ENCODE data around the gene EHD2.

The EHD2 gene

GRCh38 chr19:47750752-47751151, 37.5 kb downstream of the EHD2 start:
- Histone ChIP-seq H2AFZ (ENCODE audit: low read depth, low read length, severe bottlenecking) (no peak overlapping the region), H3K9me2 (replicated peaks; ENCODE audit: insufficient read depth, low read length) (no peaks in the 10 kb centered on the region), H3K36me3 (ENCODE audit: low read length) (no peaks in the 10 kb centered on the region), H3K4me3 (ENCODE audit: insufficient read depth, low read length, poor library complexity, severe bottlenecking) (no peak overlapping the region), H3K9ac (ENCODE audit: low read length) (no peak overlapping the region), H3K27me3 (ENCODE audit: low read length) (no peaks in the 10 kb centered on the region), H3K4me2 (ENCODE audit: low read depth, low read length, poor library complexity, severe bottlenecking) (no peak overlapping the region), H3K27ac (ENCODE audit: low read depth, low read length) (no peak overlapping the region), H3F3A (ENCODE audit: insufficient read depth) (no peaks in the 10 kb centered on the region), H3K79me2 (ENCODE audit: insufficient read depth, low read length) (peaks cover 31% of the 10 kb centered on the region), H4K20me1 (ENCODE audit: low read depth, low read length) (no peaks in the 10 kb centered on the region), H3K9me3 (ENCODE audit: insufficient read depth, low read length) (no peaks in the 10 kb centered on the region)
- no peak for TF ChIP-seq CTCF (IDR thresholded peaks at IDR 0.05; ENCODE audit: insufficient read depth, low read length, poor library complexity, severe bottlenecking)
- no peak for TF ChIP-seq EZH2phosphoT487 (conservative IDR thresholded peaks at IDR 0.05; ENCODE audit: low read length)

GRCh38 chr19:47752440-47753211, 39.4 kb downstream of the EHD2 start:
- H3K4me3 ChIP-seq (ENCODE audit: insufficient read depth, low read length, poor library complexity, severe bottlenecking): no peak overlapping the region
- H2AFZ ChIP-seq (ENCODE audit: low read depth, low read length, severe bottlenecking): no peak overlapping the region
- no peaks in the 10 kb centered on the region for H4K20me1 ChIP-seq (ENCODE audit: low read depth, low read length)
- H3K36me3 ChIP-seq (ENCODE audit: low read length): 0 out of 2 replicates have a peak, but pooled peaks cover under 1% of the 10 kb centered on the region
- no peak for TF ChIP-seq EZH2phosphoT487 (conservative IDR thresholded peaks at IDR 0.05; ENCODE audit: low read length)
- no peak for TF ChIP-seq CTCF (IDR thresholded peaks at IDR 0.05; ENCODE audit: insufficient read depth, low read length, poor library complexity, severe bottlenecking)
- peaks cover 13% of the 10 kb centered on the region for H3K79me2 ChIP-seq (ENCODE audit: insufficient read depth, low read length)
- no peaks in the 10 kb centered on the region for H3K27me3 ChIP-seq (ENCODE audit: low read length)
- no peak overlapping the region for H3K4me2 ChIP-seq (ENCODE audit: low read depth, low read length, poor library complexity, severe bottlenecking)
- no peaks in the 10 kb centered on the region for H3K9me2 ChIP-seq (replicated peaks; ENCODE audit: insufficient read depth, low read length)
- no peak overlapping the region for H3K9ac ChIP-seq (ENCODE audit: low read length)
- no peaks in the 10 kb centered on the region for H3F3A ChIP-seq (ENCODE audit: insufficient read depth)
- no peak overlapping the region for H3K27ac ChIP-seq (ENCODE audit: low read depth, low read length)
- no peaks in the 10 kb centered on the region for H3K9me3 ChIP-seq (ENCODE audit: insufficient read depth, low read length)

- 0 out of 2 replicates have a peak, but pooled peaks cover 3% of the 10 kb centered on the region for H3K36me3 ChIP-seq (ENCODE audit: low read length)
- no peaks in the 10 kb centered on the region for H3F3A ChIP-seq (ENCODE audit: insufficient read depth)
- H3K79me2 ChIP-seq (ENCODE audit: insufficient read depth, low read length): no peaks in the 10 kb centered on the region
- H3K27me3 ChIP-seq (ENCODE audit: low read length): no peaks in the 10 kb centered on the region
- H3K9me2 ChIP-seq (replicated peaks; ENCODE audit: insufficient read depth, low read length): no peaks in the 10 kb centered on the region
- H2AFZ ChIP-seq (ENCODE audit: low read depth, low read length, severe bottlenecking): no peak overlapping the region
- H3K4me2 ChIP-seq (ENCODE audit: low read depth, low read length, poor library complexity, severe bottlenecking): no peak overlapping the region
- H3K4me3 ChIP-seq (ENCODE audit: insufficient read depth, low read length, poor library complexity, severe bottlenecking): no peak overlapping the region
- no peak for TF ChIP-seq EZH2phosphoT487 (conservative IDR thresholded peaks at IDR 0.05; ENCODE audit: low read length)
- TF ChIP-seq CTCF (IDR thresholded peaks at IDR 0.05; ENCODE audit: insufficient read depth, low read length, poor library complexity, severe bottlenecking): no peak
- no peak overlapping the region for H3K27ac ChIP-seq (ENCODE audit: low read depth, low read length)
- H4K20me1 ChIP-seq (ENCODE audit: low read depth, low read length): no peaks in the 10 kb centered on the region
- no peaks in the 10 kb centered on the region for H3K9me3 ChIP-seq (ENCODE audit: insufficient read depth, low read length)
- H3K9ac ChIP-seq (ENCODE audit: low read length): no peak overlapping the region
These were observed 41.2 kb downstream of the EHD2 start for GRCh38 chr19:47754206-47755064.

Data from SU-DHL-6 (cell line).